Brain pericyte (primary cell): ENCODE data around the gene GLRX.
"Not testable (repeated sequence)": the region's sequence is repeated elsewhere in the genome, so short reads cannot be mapped to it uniquely, and the experiment has no call there.

Source experiments
- DNase-seq: peaks from one replicate; pipeline ENCODE4 v3.0.0-alpha.2; 2012; ENCODE audit warnings: low read depth, low spot score

Gene GLRX

DNA sequence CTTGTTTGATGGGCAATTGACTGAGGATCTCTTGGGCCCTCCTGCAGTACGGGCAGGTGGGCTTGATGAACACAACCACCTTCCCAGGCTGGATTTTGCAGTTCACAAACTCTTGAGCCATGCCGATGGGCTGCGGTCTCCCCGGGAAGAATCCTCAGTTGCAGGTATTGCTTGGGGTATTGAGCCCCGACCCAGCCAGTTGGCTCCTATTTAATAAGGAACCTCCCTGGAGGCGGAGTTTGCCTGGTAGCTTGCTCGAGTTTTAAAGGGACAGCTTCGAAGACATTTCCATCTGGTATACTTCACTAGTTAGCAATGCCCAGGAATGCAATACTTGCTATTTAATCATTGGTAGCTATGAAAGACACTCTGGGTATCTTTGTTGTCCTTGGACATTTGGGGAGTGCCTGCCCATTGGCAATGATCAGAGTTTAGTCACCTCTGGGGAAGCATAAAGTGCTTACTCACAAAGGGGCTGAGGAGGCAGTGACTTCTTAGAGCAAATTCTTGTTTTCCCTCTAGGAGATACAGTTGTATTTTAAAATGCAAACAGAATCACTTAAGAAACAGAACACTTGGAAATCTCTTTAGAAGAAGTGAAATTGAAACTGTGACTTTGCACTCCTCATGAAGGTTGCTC is at the start of gene GLRX:
GLRX (minus strand) TSS at position 185 of the 640 bp plus-strand sequence; CDS start at position 121, 64 bp downstream.
- DNase-seq: no peak

DNA sequence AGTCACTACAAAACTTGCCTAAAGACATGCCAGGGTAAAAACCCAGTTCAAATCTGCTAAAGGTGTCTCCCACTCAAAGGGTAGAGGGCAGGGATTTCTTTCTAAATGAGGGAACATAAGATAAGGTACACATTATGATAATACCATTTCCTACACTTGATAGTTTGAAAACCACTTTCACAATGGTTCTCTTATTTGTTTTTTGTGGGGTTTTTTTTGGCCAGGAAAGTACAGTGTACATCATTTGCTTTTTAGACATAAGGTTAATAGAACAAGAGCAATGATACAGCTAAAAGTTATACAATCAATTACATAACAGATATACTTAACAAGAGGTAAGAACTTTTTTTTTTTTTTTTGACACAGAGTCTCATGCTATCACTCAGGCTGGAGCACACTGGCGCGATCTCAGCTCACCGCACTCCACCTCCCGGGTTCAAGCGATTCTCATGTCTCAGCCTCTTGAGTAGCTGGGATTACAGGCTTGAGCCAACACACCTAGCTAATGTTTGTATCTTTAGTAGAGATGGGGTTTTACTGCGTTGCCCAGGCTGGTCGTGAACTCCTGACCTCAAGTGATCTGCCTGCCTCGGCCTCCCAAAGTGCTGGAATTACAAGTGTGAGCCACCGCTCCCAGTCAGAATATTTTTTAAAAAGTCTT is 48.8 kb upstream of the GLRX start:
- DNase-seq: no peak

GRCh38 chr5:95870105-95870672 is 47.7 kb upstream of the GLRX start:
- no peak for DNase-seq

GRCh38 chr5:95869173-95869855 is 46.8 kb upstream of the GLRX start:
- DNase-seq: not testable (repeated sequence)

GRCh38 chr5:95868136-95868535 is 45.6 kb upstream of the GLRX start:
- no peak for DNase-seq

DNA sequence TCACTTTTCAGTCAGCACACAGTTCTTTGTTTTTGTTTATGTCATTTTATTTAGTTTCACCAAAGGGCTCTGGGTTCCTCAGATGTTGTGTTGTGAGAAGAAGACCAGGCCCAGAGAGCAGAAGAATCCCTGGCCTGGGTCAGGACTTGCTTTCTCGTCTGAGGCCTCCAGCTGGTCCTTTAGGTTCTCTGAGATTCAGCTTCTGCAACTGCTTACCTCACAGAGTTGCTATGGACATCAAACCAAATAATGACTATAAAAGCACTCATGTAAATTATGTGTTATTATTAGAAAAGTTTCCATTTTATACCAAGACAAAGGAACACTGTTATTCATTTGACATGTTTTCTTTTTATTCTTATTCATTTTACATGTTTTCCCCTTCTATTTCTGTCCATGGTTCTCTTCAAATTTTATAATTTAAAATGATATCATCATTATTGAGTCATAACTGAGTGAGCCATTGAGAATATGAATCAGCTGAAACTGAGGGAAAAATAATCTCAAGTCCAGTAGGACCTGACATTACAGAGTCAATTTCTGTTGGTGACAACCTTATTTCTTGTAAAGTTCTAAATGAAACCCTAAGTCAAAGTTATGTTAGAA is 44.0 kb upstream of the GLRX start:
- no peak for DNase-seq

DNA sequence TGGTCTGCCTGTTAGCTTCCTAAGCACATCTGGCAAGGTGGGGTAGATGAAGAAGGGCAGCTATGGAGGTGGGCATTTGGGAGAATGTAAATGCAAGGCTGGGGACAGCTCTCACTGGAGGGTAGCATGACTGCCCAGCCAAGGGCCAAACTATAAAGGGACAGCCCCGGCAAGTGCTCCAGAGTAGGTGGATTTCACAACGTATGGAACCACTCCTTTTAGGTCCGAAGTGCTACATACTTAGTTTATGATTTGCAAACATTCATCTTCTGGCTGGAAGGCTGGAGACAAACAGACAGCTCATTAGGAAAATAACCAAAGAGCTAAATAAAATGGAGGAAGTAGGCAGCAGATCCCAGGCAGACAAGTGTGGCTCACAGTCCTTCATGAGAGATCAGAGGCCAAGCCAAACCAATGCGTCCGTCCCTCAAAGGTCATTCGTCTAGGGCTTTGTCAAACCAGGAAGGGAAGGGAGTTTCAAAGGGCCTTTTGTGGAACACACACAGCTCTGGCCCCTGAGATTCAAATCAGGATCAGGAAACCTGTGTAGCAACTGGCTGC is 42.5 kb upstream of the GLRX start:
- DNase-seq: no peak

- no peak for DNase-seq
Measured at GRCh38 chr5:95864456-95864855, 41.9 kb upstream of the GLRX start.

DNA sequence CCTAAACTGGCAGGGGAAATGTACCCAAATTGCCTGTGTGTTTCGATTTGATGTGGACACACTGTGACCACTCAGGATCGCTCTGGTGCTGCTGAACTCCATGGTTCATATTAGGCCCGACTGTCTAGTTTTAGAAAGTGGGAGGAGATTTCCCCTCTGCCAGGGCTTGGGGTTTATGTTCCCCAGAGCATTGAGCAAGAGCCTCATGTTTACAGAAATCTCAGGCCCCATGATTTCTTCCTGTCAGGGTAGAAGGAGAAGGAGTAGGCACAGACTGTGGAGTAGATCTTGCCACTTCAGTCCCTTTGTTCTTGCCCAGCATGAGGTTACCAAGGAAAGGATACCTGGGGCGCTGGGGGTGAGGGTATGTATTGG is 40.8 kb upstream of the GLRX start:
- DNase-seq: peak; percentile 41

GRCh38 chr5:95862671-95863382 is 40.3 kb upstream of the GLRX start:
- DNase-seq: no peak

- no peak for DNase-seq
Measured at GRCh38 chr5:95861864-95862561, 39.5 kb upstream of the GLRX start.

DNA sequence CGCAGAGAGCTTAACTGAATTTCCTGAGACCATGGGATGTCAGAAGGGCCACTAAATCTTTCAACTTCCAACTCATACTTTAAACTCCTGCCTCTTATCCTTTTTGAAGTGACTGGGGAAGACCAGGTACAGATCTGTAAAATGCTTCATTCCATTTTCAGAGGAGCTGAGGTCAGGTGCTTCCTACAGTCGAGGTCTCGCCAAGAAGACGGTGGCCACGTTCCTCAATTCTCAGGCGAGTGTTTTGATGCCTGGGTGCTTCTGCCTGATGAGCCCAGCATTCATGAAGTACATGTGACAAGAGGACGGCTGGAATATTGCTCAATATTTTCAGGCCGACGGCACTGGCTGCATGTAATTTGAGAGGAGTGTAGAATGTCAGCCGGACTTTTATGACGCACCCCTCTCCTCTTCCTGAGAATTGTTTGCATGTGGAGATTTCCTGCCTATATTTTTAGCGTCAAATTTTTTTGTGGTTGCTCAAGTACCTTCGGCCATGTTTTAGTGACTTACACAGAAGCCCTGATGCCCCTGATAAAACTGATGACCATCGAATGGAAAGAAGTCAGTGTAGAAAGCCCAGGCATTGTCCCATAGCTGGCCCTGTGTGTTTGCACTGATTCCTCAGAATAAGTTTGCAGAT is 38.8 kb upstream of the GLRX start:
- peak; percentile 89 for DNase-seq

DNA sequence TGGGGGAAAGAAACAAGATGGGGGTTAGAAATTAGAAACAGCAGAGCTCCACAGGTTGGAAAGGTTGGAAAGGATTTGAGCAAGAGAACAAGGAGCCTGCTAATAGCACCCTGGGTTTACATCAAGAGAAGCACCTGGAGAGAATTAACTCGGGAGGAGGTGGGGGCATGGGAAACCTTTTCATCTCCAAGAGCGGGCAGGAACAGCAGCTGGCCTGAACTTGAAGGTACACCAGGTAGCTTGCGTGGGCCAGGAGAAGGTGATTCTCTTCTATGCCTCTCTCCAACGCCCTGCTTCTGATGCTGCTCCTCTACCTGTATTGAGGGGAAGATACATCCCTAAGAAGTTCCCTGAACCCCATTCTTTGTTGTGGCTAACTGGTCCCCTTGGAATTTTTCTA is 37.1 kb upstream of the GLRX start:
- DNase-seq: no peak

DNA sequence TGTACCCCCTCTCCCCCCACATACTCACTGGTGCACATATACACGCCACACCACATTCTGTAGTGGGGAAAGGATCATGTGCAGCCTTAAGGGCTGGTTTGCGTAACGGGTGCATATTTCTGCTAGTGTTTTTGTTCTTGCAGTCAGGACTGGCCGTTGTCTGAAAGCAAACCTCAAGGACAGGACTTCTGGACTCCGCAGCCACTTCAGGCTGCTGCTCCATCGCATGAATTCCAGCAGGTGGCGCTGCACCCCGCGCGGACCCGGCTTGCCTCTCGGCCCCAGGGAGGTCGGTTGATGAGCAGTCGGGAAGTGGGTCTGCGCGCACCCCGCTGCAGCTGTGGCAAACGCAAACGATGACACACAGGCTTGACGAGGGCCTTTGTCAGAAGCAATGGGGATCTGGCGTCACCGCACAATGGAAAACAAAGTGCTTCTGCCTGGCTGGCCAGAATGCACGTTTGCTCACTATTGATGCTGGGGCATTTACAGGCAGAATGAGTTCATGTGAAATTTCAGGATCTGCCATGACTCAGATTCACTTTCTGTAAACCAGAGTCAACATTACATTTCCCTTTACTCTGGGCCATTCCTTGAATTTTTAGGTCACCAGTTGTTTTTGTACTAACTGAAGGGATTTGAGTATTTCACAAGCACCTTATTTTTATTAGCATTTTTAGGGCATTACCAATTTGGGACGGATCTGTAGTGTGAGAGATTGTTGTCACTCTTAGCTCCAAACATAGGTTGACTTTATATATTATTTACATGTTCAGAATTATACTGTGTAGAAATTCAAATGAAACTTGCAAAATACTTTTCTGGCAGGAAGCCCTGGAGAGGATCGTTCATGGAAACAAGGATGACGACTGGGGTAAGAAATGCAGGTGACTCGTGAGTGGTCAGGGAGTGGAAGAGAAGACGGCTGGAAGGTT is 36.4 kb upstream of the GLRX start:
- DNase-seq: peak; percentile 98

- DNase-seq: no peak
Measured at GRCh38 chr5:95858023-95858461, 35.5 kb upstream of the GLRX start.

DNA sequence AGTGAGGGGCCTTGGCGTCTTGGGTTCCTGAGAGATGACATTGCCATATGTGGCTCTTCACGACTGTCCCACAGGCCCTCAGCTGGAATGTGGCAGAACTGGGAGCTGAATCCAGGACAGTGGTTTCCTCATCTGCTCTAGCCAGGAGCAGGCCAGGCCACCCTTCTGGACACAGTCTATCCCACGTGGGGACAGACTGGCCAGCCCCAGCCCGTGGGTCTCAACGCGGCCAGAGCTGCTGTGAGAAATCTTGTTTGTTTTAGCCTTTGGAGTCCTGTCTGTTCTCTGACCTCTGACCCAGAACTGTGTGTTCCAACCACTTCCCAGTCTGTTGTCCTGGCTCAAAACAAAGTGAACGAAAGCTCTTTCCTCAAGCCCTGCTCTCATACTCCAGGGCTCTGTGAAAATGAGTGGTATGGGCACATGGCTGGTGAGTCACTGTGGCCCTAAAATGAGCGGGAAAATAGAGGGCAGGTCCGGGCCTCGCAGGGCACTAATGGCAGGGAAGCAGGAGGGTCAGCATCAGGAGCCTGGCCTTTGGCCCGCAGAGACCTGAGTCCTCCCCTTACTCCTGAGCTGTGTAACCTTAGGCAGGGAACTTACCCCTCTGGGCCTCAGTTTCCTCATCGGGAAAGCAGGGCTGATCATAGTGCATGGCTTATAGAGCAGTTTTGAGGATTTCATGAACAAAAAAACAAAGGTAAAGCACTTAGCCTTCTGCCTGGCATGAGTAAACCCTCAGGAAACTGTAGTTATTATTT is 34.8 kb upstream of the GLRX start:
- peak; percentile 84 for DNase-seq

DNA sequence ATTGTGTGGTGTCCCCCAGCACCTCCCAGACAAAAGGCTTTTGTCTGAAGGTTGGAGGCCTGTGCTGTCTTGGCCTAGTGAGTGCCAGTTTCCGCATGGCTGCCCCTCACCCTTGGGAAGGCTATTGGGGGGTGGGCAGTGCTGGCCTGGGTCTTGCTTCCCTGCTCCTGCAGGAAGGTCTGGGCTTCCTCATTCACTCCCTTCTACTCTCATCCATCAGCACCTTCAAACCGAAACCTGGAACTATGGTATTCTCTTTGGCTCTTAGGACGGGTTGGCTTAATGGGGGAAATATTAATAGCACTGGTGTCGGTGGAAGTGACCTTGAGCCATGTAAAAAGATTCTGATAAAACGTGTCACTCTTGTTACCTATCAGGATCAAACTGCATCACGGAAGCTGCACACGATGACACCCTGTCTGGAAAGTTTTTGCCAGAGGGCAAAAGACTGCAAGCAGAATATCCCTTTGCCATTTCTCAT is 34.0 kb upstream of the GLRX start:
- no peak for DNase-seq

- DNase-seq: no peak
Measured at GRCh38 chr5:95853490-95853889, 31.0 kb upstream of the GLRX start.
